Gastroesophageal sphincter (tissue), 3 donors: Measurements from ENCODE around the gene PBOV1.

ENCODE experiments used
- POLR2AphosphoS5 ChIP-seq: sonication (generic); formaldehyde crosslinking; IDR thresholded peaks from one replicate; pipeline ENCODE4 v1.6.1; 2017; ENCODE audit warnings: antibody characterized with exemption
- TF ChIP-seq, protein P1 (sequence below), 4 experiments: fragments of 200-600 bp in 2 of 4; fragments of 450-650 bp in 2 of 4; sonication (generic) in 1 of 4; IDR thresholded peaks; one replicate each; pipeline ENCODE4 v1.5.1; 2017 to 2019; ENCODE audit warnings: antibody characterized with exemption in 4 of 4, mild to moderate bottlenecking in 2 of 4, moderate library complexity in 2 of 4

GRCh38 chr6:138258991-138259390, 40.7 kb upstream of the PBOV1 start:
- TF ChIP-seq, protein P1, sequence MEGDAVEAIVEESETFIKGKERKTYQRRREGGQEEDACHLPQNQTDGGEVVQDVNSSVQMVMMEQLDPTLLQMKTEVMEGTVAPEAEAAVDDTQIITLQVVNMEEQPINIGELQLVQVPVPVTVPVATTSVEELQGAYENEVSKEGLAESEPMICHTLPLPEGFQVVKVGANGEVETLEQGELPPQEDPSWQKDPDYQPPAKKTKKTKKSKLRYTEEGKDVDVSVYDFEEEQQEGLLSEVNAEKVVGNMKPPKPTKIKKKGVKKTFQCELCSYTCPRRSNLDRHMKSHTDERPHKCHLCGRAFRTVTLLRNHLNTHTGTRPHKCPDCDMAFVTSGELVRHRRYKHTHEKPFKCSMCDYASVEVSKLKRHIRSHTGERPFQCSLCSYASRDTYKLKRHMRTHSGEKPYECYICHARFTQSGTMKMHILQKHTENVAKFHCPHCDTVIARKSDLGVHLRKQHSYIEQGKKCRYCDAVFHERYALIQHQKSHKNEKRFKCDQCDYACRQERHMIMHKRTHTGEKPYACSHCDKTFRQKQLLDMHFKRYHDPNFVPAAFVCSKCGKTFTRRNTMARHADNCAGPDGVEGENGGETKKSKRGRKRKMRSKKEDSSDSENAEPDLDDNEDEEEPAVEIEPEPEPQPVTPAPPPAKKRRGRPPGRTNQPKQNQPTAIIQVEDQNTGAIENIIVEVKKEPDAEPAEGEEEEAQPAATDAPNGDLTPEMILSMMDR (IDR thresholded peaks at IDR 0.05), result no peak
- no peak for TF ChIP-seq POLR2AphosphoS5
